ENCODE data around the gene DCTN1. TPM values are rescaled to one million over a fixed set of nuclear protein-coding genes. Genes with fewer than 3 reads are reported as not detected.

DCTN1 gene
- polyA plus RNA-seq, 1 of the 3 experiments (the other 2 are of a cell fraction), result 91.1 TPM

GRCh38 chr2:74414881-74415761 is 35.0 kb upstream of the DCTN1 start:
- CTCF ChIA-PET, result interaction anchor here (1.2 to 3.9 kb wide), 2 partner anchors 14 to 23 kb away, joined by 4 to 18 read pairs; no protein-coding TSS in a partner anchor
- no peak for TF ChIP-seq ZBTB33 (IDR thresholded peaks at IDR 0.05; ENCODE audit: borderline replicate concordance, low read depth)
- TF ChIP-seq ELF1 (IDR thresholded peaks at IDR 0.05), result no peak
- no peak for TF ChIP-seq EZH2phosphoT487 (IDR thresholded peaks at IDR 0.05; ENCODE audit: borderline replicate concordance, low read depth)
- no peak for TF ChIP-seq RXRA (IDR thresholded peaks at IDR 0.05; ENCODE audit: borderline replicate concordance, low read depth)
- TF ChIP-seq RCOR1 (IDR thresholded peaks at IDR 0.05; ENCODE audit: low read length), result no peak
- no peak for TF ChIP-seq TCF12 (IDR thresholded peaks at IDR 0.05)
- no peak for TF ChIP-seq MEF2A (IDR thresholded peaks at IDR 0.05; ENCODE audit: borderline replicate concordance, low read depth)
- no peak for TF ChIP-seq SMC3 (IDR thresholded peaks at IDR 0.05; ENCODE audit: low read depth, low read length)
- 88% methylated on average over 47 of the region's 66 CpGs for WGBS (ENCODE audit: low lambda C conversion rate)
- H3K4me3 ChIP-seq (ENCODE audit: low read depth in 2 of 2, low read length in 1 of 2), result no peak overlapping the region
- H3K27me3 ChIP-seq (ENCODE audit: insufficient read depth), result no peaks in the 10 kb centered on the region
- no peaks in the 10 kb centered on the region for H3F3A ChIP-seq (replicated peaks; ENCODE audit: insufficient read depth)
- no peaks in the 10 kb centered on the region for H4K20me1 ChIP-seq (ENCODE audit: insufficient read depth)
- POLR2A ChIA-PET, result no interaction called here
- H2AFZ ChIP-seq (ENCODE audit: low read depth), result no peak overlapping the region
- no peak overlapping the region for H3K9ac ChIP-seq
- H3K4me1 ChIP-seq (ENCODE audit: control insufficient read depth in 1 of 2, insufficient read depth in 2 of 2, low read depth in 1 of 2, low read length in 1 of 2), result peaks cover 0 to 2% of the 10 kb centered on the region in 2 experiments; a peak in 1 of 4 replicates
- no peaks in the 10 kb centered on the region for H3K79me2 ChIP-seq (ENCODE audit: insufficient read depth)
- no peak overlapping the region for H3K4me2 ChIP-seq
- H3K9me2 ChIP-seq, result no peaks in the 10 kb centered on the region
- no peak overlapping the region for H3K27ac ChIP-seq (ENCODE audit: low read depth in 2 of 2, low read length in 1 of 2)
- H3K9me3 ChIP-seq, result no peaks in the 10 kb centered on the region
- H3K36me3 ChIP-seq (replicated peaks in 1 of 2; ENCODE audit: control insufficient read depth in 1 of 2, insufficient read depth in 2 of 2, low read length in 1 of 2), result no peaks in the 10 kb centered on the region
- DNase-seq, result peak; percentile 28

GRCh38 chr2:74414441-74414840 is 34.3 kb upstream of the DCTN1 start:
- Histone ChIP-seq H3K36me3 (replicated peaks in 1 of 2; ENCODE audit: control insufficient read depth in 1 of 2, insufficient read depth in 2 of 2, low read length in 1 of 2) (no peaks in the 10 kb centered on the region), H3K27me3 (ENCODE audit: insufficient read depth) (no peaks in the 10 kb centered on the region), H4K20me1 (ENCODE audit: insufficient read depth) (no peaks in the 10 kb centered on the region), H3K9ac (no peak overlapping the region), H2AFZ (ENCODE audit: low read depth) (no peak overlapping the region), H3F3A (replicated peaks; ENCODE audit: insufficient read depth) (no peaks in the 10 kb centered on the region), H3K9me3 (no peaks in the 10 kb centered on the region), H3K4me3 (ENCODE audit: low read depth in 2 of 2, low read length in 1 of 2) (no peak overlapping the region), H3K9me2 (no peaks in the 10 kb centered on the region), H3K4me1 (ENCODE audit: control insufficient read depth in 1 of 2, insufficient read depth in 2 of 2, low read depth in 1 of 2, low read length in 1 of 2) (peaks cover 0 to 2% of the 10 kb centered on the region in 2 experiments; a peak in 1 of 4 replicates), H3K4me2 (no peak overlapping the region), H3K79me2 (ENCODE audit: insufficient read depth) (no peaks in the 10 kb centered on the region), H3K27ac (ENCODE audit: low read depth in 2 of 2, low read length in 1 of 2) (no peak overlapping the region)
- 95% methylated on average over 8 of the region's 19 CpGs for WGBS (ENCODE audit: low lambda C conversion rate)
- DNase-seq, result no peak
- CTCF ChIA-PET, result interaction anchor here (1.2 to 3.9 kb wide), 2 partner anchors 14 to 22 kb away, joined by 4 to 18 read pairs; no protein-coding TSS in a partner anchor
- POLR2A ChIA-PET, result no interaction called here
- TF ChIP-seq REST (IDR thresholded peaks at IDR 0.05; ENCODE audit: low read depth, low read length) (no peak), GABPA (IDR thresholded peaks at IDR 0.05; ENCODE audit: low read depth) (no peak), EZH2phosphoT487 (IDR thresholded peaks at IDR 0.05; ENCODE audit: borderline replicate concordance, low read depth) (no peak), POLR2AphosphoS5 (IDR thresholded peaks at IDR 0.05; ENCODE audit: low read depth, low read length) (no peak), MAX (IDR thresholded peaks at IDR 0.05; ENCODE audit: low read depth) (no peak), CTCF (IDR thresholded peaks at IDR 0.05) (no peak), NFIC (IDR thresholded peaks at IDR 0.05; ENCODE audit: borderline replicate concordance) (no peak), RXRA (IDR thresholded peaks at IDR 0.05; ENCODE audit: borderline replicate concordance, low read depth) (no peak), USF1 (IDR thresholded peaks at IDR 0.05; ENCODE audit: borderline replicate concordance, low read depth) (no peak), YY1 (IDR thresholded peaks at IDR 0.05; ENCODE audit: low read depth) (no peak), SMC3 (IDR thresholded peaks at IDR 0.05; ENCODE audit: low read depth, low read length) (no peak)
